ENCODE results near the gene LGSN. TPM values are rescaled to one million over a fixed set of nuclear protein-coding genes. Genes with fewer than 3 reads are reported as not detected.

LGSN gene
- total and polyA plus RNA-seq, 10 of the 15 experiments (the other 5 are each of a cell fraction or from before 2014, with no cell fraction given): not detected

GRCh38 chr6:63306420-63306819 is 13.4 kb downstream of the LGSN start:
- H3K27ac ChIP-seq (ENCODE audit: control insufficient read depth, insufficient read depth): no peak overlapping the region
- BruUV-seq (replicated peaks): no TSS peak
- POLR2A ChIA-PET: no interaction called here
- H4K20me1 ChIP-seq (ENCODE audit: control insufficient read depth, insufficient read depth): no peaks in the 10 kb centered on the region
- no peak overlapping the region for H3K4me3 ChIP-seq
- H2AFZ ChIP-seq (ENCODE audit: control insufficient read depth, low read depth, low read length): no peak overlapping the region
- RAD21 ChIA-PET (ENCODE audit: unreplicated experiment): interaction anchor here (1.1 to 2.3 kb wide), 4 partner anchors 11 to 502 kb away, joined by 3 to 15 read pairs (median 10); no protein-coding TSS in a partner anchor
- TF ChIP-seq IKZF2 (IDR thresholded peaks at IDR 0.05) (no peak), MTA2 (IDR thresholded peaks at IDR 0.05; ENCODE audit: low read depth) (no peak), MYC (IDR thresholded peaks at IDR 0.05; ENCODE audit: insufficient read depth, insufficient read length, insufficient replicate concordance, low read length, severe bottlenecking) (no peak), SUZ12 (IDR thresholded peaks at IDR 0.05; ENCODE audit: unreplicated experiment) (no peak), CHD2 (IDR thresholded peaks at IDR 0.05; ENCODE audit: borderline replicate concordance, low read depth, low read length) (no peak), SREBF2 (IDR thresholded peaks at IDR 0.05; ENCODE audit: low read length) (no peak), RAD51 (IDR thresholded peaks at IDR 0.05) (no peak)
- no peak overlapping the region for H3K9ac ChIP-seq (ENCODE audit: control insufficient read depth, insufficient read depth, low read length)
- no peaks in the 10 kb centered on the region for H3K9me3 ChIP-seq (replicated peaks; ENCODE audit: control insufficient read depth, insufficient read depth, low read length)
- ATAC-seq (no peak), DNase-seq (ENCODE audit: low read depth, low spot score) (no peak), FAIRE-seq (no peak)
- intact Hi-C loops (cut with micrococcal nuclease; ENCODE audit: unreplicated experiment): loop anchor here (2.0 to 5.0 kb wide), 2 partner anchors 266 to 496 kb away; partner anchors contain the start of genes LOC128125822 and PTP4A1
- H3K4me2 ChIP-seq (ENCODE audit: control insufficient read depth, insufficient read depth): no peak overlapping the region
- in situ Hi-C loops (cut with MboI): loop anchor here (25.0 kb wide), 1 partner anchor 481 kb away; no protein-coding TSS in a partner anchor
- no peaks in the 10 kb centered on the region for H3K4me1 ChIP-seq (ENCODE audit: control insufficient read depth, insufficient read depth, low read length)
- no peaks in the 10 kb centered on the region for H3K27me3 ChIP-seq (replicated peaks in 1 of 2; ENCODE audit: control insufficient read depth in 2 of 2, insufficient read depth in 2 of 2, low read length in 1 of 2)
- SMC1A ChIA-PET (ENCODE audit: uncharacterized antibody, unreplicated experiment): interaction anchor here (0.9 to 2.2 kb wide), 10 partner anchors 11 to 496 kb away, joined by 3 to 20 read pairs (median 6); no protein-coding TSS in a partner anchor
- no peaks in the 10 kb centered on the region for H3K36me3 ChIP-seq (ENCODE audit: control insufficient read depth in 2 of 2, insufficient read depth in 2 of 2, low read length in 1 of 2)
- WGBS (ENCODE audit: insufficient coverage, insufficient replicate concordance, low lambda C conversion rate, missing lambda C conversion rate): 25% methylated on average over 3 of the region's 3 CpGs
- no peaks in the 10 kb centered on the region for H3K79me2 ChIP-seq (ENCODE audit: control insufficient read depth, insufficient read depth, low read length)
- CTCF ChIA-PET: interaction anchor here (0.7 to 3.6 kb wide), 9 partner anchors 7 to 497 kb away, joined by 3 to 28 read pairs (median 11); no protein-coding TSS in a partner anchor

GRCh38 chr6:63305277-63305676 is 14.5 kb downstream of the LGSN start:
- H3K27ac ChIP-seq (ENCODE audit: control insufficient read depth, insufficient read depth): no peak overlapping the region
- CTCF ChIA-PET: interaction anchor here (0.6 to 3.6 kb wide), 6 partner anchors 9 to 520 kb away, joined by 3 to 28 read pairs (median 4); no protein-coding TSS in a partner anchor

More at GRCh38 chr6:63305277-63305676, 14.5 kb downstream of the LGSN start:
- Histone ChIP-seq H3K4me3 (no peak overlapping the region), H3K4me1 (ENCODE audit: control insufficient read depth, insufficient read depth, low read length) (no peaks in the 10 kb centered on the region), H2AFZ (ENCODE audit: control insufficient read depth, low read depth, low read length) (no peak overlapping the region), H3K9ac (ENCODE audit: control insufficient read depth, insufficient read depth, low read length) (no peak overlapping the region), H3K4me2 (ENCODE audit: control insufficient read depth, insufficient read depth) (no peak overlapping the region), H4K20me1 (ENCODE audit: control insufficient read depth, insufficient read depth) (no peaks in the 10 kb centered on the region), H3K9me3 (replicated peaks; ENCODE audit: control insufficient read depth, insufficient read depth, low read length) (no peaks in the 10 kb centered on the region), H3K36me3 (ENCODE audit: control insufficient read depth in 2 of 2, insufficient read depth in 2 of 2, low read length in 1 of 2) (no peaks in the 10 kb centered on the region), H3K79me2 (ENCODE audit: control insufficient read depth, insufficient read depth, low read length) (no peaks in the 10 kb centered on the region), H3K27me3 (replicated peaks in 1 of 2; ENCODE audit: control insufficient read depth in 2 of 2, insufficient read depth in 2 of 2, low read length in 1 of 2) (no peaks in the 10 kb centered on the region)
- DNase-seq (ENCODE audit: low read depth, low spot score): no peak
- intact Hi-C loops (cut with micrococcal nuclease; ENCODE audit: unreplicated experiment): loop anchor here (5.0 kb wide), 1 partner anchor 267 kb away; the partner anchor contains the start of genes LOC128125822 and PTP4A1
- no peak for TF ChIP-seq SPI1 (IDR thresholded peaks at IDR 0.05; ENCODE audit: borderline replicate concordance, insufficient read depth, low read depth, low read length)
- TF ChIP-seq PKNOX1 (IDR thresholded peaks at IDR 0.05): peak; percentile 70
- BruUV-seq (replicated peaks): no TSS peak
- WGBS (ENCODE audit: insufficient coverage, insufficient replicate concordance, low lambda C conversion rate, missing lambda C conversion rate): 49% methylated on average over 2 of the region's 2 CpGs
- in situ Hi-C loops (cut with MboI): loop anchor here (25.0 kb wide), 1 partner anchor 482 kb away; no protein-coding TSS in a partner anchor
- peak; percentile 24 for ATAC-seq
- no peak for FAIRE-seq
- ChIA-PET RAD21 (ENCODE audit: unreplicated experiment) (interaction anchor here (0.9 to 1.5 kb wide), 2 partner anchors 47 to 459 kb away, joined by 4 to 5 read pairs; no protein-coding TSS in a partner anchor), POLR2A (no interaction called here), SMC1A (ENCODE audit: uncharacterized antibody, unreplicated experiment) (interaction anchor here (0.8 to 0.9 kb wide), 2 partner anchors 47 to 497 kb away, joined by 3 read pairs; no protein-coding TSS in a partner anchor)
